NCI-H2227 (cell line): ENCODE results near the gene HSP90B1.

Experiments
- DNase-seq: peaks from one replicate; lab custom pipeline; 2025; ENCODE audit not compliant: unreplicated experiment; lab: John Stamatoyannopoulos, UW

Gene HSP90B1

DNA sequence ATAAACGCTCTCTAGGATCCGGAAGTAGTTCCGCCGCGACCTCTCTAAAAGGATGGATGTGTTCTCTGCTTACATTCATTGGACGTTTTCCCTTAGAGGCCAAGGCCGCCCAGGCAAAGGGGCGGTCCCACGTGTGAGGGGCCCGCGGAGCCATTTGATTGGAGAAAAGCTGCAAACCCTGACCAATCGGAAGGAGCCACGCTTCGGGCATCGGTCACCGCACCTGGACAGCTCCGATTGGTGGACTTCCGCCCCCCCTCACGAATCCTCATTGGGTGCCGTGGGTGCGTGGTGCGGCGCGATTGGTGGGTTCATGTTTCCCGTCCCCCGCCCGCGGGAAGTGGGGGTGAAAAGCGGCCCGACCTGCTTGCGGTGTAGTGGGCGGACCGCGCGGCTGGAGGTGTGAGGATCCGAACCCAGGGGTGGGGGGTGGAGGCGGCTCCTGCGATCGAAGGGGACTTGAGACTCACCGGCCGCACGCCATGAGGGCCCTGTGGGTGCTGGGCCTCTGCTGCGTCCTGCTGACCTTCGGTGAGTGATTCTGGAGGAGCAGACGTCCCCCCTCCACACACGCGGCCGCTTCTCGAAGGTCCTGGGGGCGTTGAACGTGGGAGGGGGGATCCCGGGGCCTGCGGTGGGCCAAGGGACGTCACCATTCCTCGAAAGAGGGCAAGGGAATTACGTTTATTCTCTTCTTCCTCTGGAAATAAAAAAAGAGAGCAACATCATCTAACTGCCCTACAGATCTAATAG, at the start of gene HSP90B1:
Gene HSP90B1 (plus strand): TSS at position 377 of the 753 bp plus-strand sequence. CDS start 106 bp downstream, at position 483.
- DNase-seq = peak; percentile 100

DNA sequence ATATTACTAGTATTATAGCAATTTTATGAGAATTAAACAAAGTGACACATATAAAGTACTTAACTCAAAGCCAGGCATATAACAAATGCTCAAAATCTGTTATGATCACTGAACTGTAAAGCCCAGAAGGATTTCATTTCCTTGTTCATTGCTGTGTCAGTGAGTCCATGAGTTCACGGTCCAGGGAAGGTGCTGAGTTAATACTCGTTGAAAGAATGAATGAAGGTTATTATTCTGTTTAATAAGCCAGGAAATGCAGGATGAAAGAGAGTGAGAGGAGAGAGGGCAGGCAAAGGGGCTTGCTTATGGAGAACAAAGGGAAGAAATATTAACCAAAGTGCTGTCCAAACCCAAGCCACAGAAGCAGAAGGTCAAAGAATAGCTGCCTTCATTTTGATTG, 48.9 kb upstream of the HSP90B1 start:
- no peak for DNase-seq

DNA sequence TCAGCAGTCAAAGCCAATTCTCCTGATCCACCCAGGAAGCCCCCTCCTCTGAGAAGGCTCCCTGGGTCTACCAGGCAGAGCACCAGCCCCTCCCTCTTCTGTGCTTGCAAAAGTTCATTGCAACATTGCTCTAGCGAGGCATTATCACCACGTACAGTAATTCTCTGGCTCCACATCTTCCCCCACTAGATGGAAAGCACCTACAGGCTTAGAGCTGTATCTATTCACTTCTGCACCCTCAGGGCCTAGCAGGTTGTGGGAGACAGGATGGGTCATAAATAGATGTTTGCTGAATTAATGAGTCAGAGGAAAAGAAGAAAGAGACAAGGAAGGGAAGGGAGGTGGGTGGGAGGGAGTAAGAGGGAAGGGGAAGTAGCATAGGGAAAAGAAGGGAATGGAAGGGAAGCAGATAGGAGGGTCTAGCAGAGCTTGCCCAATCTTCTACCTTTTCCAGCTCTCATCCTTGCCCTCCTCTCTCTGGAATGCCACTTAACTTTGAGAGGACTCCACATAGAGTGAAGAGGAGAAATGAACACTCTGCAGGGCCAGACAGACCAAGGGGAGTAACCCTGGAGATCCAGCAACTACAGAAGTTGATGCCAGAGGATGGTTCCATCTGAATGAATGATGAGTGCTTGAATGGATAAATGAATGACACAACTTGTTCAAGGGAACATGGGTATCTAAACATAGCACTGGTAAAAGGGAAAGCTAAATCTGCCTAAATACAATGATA, 47.2 kb upstream of the HSP90B1 start:
- DNase-seq = no peak

DNA sequence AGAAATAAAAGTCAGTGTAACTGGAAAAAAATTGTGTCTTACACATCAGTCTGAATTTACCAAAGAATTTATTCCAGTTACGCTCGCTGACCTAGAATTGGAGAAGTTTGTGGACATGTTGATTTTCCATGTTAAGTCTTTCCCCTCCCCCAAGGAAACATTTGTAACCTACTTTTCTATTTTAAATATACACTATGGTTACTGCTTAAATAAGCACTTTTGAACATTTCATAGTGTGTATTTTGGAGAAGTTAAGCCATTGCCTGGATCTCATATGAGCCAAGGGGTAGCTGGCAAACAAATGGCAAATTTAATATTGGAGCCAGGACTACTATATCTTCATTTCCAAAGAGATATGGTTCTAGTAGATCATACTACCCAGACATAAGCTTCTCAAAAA, 46.3 kb upstream of the HSP90B1 start:
- no peak for DNase-seq

DNA sequence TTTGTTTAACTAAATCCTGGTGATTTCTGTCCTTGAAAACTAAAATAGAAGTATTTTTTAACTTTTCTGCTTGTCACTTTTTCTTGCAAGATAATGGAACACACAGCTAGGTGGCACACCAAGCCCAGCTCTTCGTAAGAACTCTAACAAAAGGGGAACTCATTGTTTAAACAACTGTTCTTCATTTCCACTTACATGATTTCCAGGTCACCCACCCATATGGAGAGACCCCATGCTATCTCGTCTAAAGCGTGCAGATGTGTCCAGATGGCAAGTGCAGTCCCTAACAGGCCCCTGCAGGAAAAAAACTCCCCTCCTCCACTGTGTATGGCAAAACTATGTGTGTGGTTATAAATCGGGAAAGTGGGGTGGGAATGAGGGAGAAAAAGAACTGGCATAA, 45.9 kb upstream of the HSP90B1 start:
- no peak for DNase-seq

DNA sequence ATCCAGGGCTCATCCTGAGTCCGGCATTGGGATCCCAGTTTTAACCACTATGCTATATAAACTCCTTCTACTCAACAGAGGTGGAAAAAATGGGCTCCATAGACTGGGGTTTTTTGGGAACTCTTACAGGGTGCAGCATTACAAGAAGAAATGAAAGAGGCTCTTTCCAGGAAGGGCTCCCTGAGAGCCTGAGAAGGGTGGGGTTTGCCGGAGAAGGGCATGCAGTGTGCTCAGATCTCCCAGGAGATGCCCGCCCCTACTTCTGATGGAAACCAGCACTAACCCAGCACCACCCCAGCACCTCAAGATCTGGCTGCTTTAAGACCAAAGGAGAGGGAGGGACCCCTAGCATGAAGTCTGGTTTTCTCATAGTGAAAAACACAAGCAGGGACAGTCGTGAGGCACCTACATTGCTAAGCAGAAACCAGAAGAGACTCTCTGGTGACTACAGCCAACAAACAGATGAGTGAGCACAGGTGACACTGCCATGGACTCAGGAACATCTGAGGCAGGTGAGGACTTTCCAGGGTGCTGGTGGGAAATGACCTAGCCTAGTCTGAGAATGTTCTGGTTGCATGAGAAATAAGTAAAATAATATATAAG, 43.9 kb upstream of the HSP90B1 start:
- no peak for DNase-seq

DNA sequence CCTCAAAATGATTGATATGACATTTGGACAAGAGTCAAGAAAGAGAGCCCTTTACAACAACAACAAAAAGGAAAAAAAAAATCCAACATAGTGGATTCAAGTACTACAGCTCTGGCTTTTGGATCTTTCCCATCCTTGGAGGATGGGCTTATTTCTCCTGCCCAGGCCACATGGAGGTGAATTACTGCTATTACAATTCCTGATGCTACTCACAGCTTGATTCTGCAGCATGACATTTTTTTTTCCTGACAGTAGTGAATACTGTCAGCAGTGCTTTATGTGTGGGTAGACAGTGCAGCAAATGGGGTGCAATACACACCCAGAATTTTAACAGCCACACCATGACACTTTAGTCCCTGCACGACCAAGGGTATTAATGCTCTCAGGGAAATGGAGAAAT, 42.5 kb upstream of the HSP90B1 start:
- DNase-seq = peak; percentile 7

DNA sequence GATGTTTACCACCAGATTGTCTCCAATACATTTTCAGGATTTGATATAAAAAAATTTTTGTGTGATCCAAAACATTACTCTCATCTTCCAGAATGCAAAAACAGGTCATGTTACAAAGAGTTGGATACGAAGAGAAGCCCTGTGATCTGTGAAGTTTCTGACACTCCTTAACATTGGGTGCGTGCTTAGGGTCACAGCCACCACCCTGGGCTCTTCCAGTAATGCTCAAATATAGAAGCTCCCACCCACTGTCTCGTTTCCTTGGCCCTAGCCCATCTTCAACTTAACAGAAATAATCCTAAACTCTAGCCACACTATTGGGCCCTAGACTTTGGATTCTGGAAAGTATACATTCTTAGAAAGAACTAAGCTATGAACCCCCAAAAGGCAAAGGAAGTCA, 32.9 kb upstream of the HSP90B1 start:
- no peak for DNase-seq

DNA sequence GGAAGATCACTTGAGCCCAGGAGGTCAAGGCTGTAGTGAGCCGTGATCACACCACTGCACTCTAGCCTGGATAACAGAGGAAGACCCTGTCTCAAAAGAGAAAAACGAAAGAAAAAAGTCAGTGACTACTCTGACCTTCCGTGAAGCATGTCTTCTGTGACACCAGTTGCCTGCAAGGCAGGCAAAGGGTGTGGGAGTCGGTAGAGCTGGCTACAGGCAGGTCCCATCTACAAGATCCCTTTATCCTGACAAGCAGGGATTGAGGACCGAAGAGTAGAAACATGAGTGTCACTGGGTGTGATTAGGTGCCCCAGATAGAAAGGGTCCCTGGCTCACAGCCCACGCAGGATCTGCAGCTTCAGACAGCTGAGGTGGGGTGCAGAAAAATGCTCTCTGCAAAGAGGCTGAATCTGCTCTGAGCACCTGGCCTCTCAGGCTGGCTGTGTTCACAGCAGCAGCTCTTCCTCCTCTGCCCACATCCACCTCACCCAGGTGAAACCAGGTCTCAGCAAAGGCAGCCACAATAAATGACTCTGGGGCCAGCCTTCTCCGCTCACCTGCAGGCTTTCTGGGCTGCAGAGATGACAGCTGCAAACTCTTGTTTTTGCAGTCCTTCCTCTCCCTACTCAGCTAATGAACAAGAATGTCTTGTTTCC, 28.6 kb upstream of the HSP90B1 start:
- no peak for DNase-seq

DNA sequence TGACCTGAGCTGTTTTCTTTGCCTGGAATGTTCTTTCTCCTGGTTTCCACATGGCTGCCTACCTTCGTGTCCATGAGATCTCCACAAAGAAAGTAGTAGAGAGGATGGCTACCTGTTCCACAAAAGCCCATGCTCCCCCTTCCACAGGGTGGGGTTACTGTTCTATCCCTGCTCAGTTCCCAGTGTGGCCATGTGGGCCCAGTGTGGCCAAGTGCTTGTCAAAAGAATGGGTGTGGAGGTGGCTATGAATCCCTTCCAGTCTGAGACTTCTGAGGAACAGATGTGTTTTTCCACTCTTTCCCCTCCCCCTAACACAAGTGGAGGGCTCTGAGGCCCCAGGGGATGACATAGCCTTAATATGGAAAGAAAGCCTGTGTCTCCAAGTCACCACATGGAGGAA, 26.2 kb upstream of the HSP90B1 start:
- no peak for DNase-seq

DNA sequence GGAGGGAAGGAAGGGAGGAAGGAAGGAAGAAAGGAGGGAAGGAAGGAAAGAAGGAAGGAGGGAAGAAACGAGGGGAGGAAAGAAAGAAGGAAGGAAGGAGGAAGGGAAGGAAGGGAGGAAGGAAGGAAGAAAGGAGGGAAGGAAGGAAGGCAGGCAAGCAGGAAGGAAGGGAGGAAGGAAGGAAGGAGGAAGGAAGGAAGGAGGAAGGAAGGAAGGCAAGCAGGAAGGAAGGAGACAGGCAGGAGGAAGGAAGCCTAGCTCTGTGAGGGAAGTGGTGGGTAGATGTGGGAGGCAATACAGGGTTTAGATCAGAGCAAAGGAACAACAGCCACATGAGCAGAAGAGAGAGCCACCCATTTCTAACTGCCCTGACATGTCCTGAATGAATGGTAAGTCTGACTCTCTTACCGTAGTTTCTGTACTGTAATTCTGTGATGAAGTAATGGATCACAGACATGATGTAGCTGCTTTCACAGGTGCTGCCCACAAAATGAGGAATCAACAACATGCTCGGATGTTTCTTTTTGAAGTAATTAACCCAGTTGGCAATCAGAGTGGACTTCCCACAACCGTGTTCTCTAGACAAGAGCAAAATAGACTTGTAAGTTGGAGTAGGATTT, 24.4 kb upstream of the HSP90B1 start:
- DNase-seq = no peak

DNA sequence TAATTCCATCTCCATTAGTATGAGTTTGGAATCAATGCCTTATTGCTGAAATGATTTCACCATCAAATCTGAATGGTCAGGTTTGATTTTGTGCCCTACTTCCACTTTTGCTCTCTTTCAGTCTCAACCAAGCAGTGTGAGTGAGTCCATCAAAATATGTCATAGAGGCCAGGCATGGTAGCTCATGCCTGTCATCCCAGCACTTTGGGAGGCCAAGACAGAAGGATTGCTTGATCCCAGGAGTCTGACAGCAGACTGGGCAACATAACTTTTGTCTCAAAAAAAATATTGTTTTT, 22.0 kb upstream of the HSP90B1 start:
- no peak for DNase-seq

DNA sequence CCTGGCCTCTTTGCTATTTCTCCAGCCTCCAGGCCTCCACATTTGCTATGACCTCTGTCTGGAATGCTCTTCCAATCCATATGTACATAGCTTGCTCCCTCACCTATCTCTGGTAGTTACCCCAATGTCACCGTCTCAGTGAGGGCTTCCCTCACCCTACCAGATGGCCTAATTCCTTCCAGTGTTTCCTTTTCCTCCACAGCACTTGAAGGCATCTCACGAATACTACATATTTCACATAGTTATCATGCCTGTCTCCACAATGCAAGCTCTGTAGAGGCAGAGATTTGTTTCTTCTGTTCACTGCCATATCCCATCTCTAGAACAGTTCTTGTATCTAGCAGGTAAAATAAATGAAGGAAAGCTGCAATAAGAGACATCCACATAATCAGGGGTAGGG, 21.3 kb upstream of the HSP90B1 start:
- DNase-seq = no peak

DNA sequence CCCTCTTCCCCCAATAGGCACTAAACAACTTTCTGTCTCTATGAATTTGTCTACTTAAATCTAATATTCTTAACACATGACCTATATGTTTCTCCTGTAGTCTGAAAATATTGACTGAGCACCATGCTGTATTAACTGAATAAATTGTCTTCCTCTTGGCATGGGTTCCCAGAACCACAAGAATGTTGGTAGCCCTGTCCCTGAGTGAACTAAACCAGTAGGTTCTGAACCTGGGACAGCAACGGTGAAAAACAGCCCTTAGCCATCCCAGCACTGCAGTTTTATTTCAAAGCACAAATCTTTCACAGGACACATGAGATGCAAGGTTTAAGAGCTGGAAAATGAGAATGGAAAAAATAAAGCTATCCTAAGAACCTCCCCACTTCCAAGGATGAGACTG, 20.4 kb upstream of the HSP90B1 start:
- no peak for DNase-seq

DNA sequence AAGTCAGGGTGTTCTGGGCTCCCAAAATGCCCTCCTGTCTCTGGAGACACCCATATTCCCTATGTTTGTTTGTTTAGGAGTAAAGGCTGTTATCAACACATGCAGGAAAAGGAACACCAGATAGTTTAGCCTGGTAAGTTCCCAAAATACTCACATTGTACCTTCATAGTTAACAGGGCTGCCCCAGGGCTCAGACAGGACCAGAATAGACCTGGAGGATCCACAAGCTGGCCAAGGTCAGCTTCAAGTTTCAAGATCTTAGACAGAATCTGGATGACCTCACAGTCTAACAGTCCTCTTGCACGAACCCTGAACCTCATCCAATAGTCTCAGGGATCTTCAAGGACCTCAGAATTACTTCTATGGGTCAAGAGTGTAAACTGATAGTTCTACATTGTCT, 18.1 kb upstream of the HSP90B1 start:
- no peak for DNase-seq

DNA sequence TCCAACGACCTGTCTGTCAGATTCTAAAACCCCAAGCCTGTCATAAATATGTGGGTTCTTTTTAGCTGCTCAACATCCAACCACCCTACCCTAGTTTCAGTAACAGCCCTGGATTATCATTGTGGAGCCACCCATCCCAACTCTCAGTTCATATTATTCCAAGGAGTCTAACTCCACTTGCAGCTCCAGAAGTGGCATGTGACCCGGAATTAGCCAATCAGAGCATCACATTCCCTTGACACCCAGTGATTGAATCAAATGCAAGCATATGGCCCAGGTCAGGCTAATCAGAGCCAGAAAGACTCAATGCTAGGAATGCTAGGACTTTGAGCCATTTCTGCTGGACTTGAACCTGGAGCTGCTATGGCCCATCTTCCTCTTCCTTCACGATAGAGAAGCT, 17.1 kb upstream of the HSP90B1 start:
- no peak for DNase-seq

DNA sequence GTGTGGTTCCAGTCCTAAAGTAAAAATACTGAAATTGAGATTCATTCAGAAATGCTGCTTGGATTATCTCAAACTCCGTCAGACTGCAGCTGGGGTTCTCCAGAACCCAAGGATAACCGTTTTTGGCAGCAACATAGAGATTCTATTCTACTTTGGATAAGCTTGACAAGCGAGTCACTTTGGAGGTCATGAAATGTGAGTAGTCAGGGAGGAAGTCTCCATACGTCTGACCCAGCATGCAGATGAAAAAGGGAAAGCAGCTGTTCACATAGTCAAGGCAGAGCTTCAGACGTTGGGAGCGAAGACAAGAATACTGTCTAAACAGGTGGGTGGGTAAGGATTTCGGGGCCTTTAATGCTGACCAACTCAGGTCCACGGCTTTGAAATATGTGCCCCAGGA, 14.9 kb upstream of the HSP90B1 start:
- no peak for DNase-seq

DNA sequence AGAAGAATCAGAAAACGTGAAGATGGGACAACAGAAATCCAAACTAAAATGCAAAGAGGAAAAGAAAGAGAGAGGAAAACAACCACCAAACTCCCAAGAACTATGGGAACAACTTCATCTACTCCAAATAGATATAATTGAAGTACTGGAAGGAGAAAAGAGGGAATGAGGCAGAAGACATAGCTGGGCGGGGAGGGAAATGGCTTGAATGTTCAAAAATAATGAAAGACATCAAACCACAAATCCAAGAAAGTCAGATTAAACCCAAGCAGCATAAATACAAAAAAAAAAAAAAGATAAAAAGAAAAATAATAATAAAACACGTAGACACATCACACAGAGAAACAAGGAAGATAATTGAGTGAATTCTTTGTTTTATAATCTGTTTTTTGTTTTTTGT, 12.3 kb upstream of the HSP90B1 start:
- DNase-seq = no peak

DNA sequence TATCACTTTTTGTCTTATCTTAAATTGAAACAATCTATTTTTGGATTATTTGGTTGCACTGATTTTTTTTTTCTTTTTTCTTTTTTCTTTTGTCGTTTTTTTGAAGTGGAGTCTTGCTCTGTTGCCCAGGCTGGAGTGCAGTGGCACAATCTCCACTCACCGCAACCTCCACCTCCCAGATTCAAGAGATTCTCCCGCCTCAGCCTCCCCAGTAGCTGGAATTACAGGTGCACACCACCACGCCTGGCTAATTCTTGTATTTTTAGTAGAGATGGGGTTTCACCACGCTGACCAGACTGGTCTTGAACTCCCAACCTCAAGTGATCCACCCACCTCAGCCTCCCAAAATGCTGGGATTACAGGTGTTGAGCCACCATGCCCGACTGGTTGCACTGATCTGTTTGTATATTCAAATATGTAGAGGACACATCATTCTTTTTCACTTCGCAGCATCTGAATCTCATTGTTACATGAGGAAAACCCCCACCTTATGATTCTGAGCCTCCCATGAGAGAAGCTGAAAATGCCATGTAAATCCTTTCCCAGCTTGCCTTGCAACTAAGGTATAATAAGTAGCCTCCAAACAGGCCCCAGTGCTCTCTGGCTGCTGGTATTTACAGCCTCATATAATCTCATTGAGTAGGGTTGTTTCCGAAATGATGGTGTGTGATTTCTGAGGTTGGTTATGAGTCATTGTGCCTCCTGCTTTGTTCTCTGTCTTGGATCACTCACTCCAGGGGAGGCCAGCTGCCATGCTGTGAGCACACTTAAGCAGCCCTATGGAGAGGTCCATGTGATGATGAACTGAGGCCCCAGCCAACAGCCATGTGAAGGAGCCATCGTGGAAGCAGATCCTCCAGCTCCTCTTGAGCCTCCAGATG, 5.2 kb upstream of the HSP90B1 start:
- DNase-seq = peak; percentile 13

DNA sequence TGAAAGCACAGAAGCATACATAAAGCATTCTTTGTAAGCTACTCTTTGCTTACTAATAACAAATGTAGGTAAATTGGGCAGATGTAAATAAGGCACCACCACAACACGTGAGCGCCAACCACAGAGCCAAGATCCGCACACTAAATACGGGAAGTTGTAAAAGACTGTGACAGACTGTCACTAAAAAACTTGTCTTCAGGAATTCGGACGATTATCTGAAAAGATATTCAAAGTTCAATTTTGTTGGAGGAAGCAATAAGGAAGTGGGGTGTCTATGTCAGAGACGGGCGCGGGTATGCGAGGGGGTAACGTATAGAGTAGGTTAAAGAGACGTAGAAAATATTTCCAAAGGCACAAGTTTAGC, 1.5 kb upstream of the HSP90B1 start:
- no peak for DNase-seq
